Right hindlimb (tissue), 1 donor: ENCODE measurements around the gene FGF11.
A peak's percentile ranks its signal among the peaks of the same experiment; 100 is the strongest.

ENCODE experiments used
- DNase-seq: peaks from one replicate; pipeline ENCODE4 v3.0.0-alpha.2; 2018

FGF11 gene

DNA sequence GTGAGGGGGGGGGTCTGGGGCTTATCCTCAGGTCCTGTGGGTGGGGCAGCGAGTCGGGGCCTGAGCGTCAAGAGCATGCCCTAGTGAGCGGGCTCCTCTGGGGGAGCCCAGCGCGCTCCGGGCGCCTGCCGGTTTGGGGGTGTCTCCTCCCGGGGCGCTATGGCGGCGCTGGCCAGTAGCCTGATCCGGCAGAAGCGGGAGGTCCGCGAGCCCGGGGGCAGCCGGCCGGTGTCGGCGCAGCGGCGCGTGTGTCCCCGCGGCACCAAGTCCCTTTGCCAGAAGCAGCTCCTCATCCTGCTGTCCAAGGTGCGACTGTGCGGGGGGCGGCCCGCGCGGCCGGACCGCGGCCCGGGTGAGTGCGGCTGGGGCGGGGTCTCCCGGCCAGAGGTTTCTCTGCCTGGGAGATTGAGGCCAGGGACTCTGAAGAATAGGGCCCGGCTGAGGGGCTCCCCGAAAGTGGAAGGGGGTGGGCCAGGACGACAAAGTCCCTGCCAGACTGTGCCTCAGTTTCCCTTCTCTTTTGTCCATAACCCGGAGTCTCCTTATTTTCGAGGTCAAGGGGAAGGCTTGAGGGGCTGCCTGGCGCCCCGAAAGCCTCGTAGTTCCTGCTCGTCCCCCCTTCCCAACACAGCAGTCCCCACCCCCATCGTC, at the start of gene FGF11:
TSS of gene FGF11 (plus strand) at position 51 of the 651 bp plus-strand sequence. CDS start at position 160, 109 bp downstream.
- DNase-seq, result peak; percentile 56

DNA sequence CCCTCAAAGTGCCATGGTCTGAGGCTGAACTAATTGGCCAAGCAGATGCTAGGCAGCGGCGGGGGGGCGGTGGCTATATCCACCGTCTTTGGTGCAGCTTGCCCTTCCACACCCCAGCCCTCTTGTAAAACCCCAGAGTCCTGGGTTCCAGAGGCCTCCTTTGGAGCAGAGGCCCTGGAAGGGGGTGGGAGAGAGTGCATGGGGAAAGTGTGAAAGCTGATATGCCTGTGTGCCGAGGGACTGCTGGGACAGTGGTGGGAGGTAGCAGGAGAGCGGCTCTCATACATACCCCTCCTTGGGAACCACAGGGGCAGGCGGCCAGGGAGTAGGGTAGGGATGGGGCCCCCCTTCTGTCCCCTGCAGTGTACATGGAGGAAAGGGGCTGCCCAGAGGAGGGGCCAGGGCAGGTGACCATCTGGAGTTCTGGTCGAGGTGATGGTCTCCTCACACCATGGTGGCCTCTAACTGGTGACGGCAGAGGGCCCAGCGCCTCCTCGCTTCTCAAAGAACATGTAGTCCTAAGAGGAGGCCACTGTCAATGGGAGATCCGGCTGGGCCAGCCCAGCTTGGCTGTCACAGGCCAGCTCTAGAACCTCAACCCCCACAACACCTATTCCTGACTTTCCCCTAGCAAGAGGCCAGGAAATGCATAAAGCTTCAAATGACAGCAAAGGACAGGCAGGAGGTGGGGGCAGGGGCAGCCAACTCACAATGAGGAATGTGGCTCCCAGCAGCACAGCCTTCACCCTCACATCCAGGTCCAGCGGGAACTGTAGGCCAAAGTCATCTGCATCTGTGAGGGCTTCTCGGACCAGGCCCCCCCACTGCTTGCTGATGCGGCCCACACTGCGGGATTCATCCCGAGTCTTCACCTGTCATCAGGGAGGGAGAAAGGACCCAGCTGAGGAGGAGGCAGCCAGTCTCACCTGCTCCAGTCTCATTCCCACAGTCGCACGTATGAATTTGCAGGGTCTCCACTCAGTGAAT, 49.1 kb upstream of the FGF11 start:
- no peak for DNase-seq

DNA sequence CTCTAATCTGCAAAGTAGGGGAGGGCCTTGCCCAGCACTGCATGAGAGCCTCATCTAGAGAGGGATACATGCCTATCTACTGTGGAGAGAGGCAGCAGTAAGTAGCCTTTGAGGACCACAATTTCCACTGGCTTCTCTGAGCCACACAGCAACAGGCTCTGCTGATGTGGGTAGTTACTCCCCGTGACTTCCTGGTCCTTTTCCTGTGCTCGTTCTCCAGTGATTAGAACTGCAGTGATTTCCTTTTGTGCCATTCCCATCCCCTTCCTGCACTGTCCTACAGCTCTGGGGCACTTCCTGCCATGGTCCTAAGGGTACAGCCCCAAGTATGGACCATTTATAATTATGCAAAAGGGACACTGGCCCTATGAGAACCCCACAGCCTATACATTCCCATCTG, 48.0 kb upstream of the FGF11 start:
- DNase-seq, result no peak

DNA sequence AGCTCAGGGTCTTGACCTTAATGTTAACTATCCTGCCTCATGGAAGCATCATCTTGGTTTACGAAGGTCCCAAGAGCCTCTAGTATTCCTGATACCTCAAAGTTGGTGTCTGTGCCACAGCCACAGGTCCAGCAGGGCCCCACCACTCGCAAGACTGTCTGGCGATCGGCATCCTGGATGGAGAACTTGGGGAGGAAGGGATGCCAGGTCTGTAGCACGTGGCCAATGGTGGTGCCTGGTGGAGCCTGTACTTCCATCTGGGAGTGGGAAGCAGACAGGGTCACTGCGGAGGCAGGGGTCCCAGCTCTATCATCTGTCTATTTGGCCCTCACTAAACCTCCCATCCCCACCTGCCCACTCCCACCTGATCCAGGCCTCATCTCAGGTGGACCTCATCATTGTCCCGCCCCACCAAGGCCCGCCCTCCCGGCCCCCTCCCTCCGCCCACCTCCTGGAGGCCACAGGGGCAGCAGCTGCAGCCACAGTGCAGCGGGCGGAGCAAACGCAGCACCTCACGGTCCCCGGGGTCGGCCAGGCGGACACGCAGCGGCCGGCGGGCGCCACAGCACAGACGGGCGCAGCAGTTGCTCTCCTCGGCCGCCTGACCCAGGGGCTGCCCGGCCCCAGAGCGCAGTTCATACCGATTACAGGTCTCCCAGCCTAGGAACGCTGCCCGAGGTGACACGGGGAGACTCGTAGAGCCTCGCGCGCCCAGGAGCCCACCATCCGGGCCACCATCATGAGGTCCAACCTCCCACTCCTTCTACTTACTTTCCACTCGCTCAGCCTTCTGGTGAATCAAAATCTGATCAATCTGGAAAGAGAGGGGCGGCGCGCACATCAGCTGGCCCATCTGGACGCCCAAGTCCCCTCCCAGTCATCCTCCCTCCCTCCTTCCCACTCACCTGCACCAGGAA, 46.4 kb upstream of the FGF11 start:
- no peak for DNase-seq

DNA sequence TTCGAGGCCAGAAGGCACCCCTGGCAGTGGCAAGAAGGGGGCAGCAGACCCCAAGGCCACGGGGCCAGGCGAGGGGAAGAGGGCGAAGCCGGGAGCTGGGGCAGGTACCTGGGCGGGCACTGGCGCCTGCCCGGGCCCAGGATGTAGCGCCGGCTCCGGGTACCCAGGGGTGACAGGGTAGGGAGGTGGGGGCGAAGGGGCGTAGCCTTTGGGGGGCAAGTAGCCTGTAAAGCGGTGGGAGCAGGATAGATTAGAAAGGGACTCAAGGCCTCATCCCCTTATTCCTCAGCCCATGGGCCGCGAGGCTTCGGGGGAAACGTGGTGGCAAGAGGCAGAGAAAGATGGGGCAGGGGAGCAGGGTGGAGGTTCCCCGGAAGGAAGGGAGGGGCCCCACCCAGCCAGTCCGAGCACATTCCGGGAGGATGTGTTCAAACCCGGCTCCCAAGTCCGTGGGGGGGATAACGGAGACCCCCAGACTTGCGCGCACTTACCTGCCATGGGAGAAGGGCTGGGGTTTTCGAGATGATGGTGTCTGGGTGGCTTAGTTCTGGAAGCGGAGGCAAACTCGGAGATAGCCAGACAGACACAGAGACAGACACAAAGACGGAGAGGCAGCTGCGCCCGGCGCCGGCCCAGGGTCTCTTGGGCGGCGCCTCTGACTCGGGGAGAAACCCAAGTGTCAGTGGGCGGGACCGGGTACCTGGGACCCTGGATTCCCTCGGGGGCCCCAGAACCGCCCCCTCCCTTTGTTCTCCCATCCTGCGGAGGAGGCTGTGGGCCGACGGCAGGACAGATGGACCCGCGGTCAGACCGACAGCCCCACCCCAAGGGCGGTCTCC, 45.5 kb upstream of the FGF11 start:
- DNase-seq, result no peak

DNA sequence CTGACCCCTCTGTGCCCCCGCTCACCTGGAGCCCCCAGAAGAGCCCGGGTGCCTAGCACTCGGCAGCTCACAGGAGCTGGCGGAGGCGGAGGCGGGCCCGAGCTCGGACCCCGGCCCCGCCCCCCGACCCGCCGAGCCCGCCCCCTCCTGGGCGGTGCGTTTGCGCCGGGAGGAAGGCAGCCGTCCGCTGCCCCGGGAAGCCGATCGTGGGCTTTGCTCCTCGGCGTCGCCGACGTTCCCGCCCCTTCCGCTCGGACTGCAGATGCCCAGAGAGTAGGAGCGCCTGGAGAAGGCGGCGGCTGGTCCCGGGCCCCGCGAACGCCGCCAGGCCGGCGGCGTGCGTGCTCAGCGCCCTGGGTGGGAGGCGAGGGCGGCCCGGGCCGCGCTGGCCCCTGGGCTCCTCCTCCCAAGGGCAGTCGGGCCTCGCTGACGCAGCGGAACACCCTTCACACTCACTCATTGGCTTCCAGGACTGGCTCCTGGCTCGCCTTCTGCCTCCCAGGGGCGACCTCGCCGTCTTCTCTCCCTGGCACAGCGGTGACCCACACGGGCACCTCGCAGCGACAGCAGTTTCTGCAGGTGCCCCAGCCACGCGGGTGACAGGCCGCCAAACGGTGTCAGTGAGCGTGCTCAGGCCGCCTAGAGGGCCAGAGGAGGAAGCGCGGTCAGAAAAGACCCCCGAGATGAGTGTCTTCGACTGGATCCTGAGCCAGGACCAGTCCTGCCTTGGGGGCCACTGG, 44.7 kb upstream of the FGF11 start, which contains the start of gene PLSCR3:
TSS of gene PLSCR3 (minus strand) at position 74 of the 740 bp plus-strand sequence. CDS start 415 bp downstream, outside the sequence.
- DNase-seq, result peak; percentile 94

DNA sequence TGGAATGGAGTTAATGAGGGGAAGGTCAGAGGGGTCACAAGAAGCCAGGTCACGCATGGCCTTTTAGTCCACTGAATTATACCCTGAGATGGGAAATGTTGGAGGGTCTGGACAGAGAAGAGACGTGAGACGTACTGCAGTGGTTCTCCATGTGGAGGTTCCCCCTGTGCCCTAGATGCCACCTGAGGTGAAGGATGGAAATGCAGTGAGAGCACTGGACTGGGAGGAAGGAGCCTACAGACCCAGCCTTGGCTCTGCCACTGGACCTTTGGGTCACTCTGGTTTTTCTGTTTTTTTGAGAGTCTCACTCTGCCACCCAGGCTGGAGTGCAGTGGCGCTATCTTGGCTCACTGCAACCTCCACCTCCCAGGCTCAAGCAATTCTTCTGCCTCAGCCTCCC, 43.2 kb upstream of the FGF11 start:
- DNase-seq, result no peak

DNA sequence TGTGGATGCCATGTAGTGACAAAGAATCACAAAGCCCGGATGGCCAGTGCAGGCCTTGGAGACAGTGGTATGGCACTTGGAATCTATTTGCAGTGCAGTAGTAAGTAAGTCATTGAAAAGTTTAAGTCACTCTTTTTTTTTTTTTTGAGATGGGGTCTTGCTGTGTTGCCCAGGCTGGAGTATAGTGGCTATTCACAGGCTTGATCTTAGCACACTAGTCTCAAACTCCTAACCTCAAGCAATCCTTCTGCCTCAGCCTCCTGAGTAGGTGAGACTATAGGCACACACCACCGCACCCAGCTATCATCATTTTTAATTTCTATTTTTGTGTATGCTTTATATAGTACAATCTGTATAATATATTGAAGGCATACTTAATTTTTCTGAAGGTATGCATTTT, 40.7 kb upstream of the FGF11 start:
- DNase-seq, result peak; percentile 3

DNA sequence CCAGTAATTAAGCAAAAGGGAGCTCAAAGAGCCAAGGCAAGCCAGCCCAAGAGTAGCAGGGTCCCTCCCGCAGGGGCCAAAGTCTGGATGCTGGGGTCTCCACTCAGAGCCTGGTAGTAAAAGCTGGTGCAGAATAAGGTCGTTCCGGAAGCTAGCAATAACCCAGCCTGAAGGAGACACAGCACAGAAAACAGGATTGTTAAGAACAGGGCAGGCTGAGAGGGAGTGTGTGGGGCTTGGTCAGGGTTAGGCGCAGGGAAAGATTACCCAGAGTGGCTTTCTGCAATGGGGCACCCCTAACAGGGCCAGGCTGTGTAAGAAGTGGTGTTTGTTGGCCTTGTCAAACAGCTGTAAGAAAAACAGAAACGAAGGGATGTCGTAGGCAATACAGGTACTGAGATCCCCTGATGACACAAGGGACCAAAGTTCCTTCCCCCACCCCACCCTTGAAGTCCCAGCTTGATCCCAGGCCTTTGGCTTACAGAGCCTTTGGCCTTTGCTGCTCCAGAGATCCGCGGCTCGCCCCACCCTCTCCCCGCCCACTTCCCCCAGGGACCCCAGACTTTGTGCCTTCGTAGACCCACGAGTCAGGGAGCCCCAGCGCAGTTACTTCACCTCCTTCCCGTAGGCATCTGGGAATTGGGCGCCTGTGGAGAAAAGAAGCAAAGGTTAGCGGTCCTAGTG, 36.1 kb upstream of the FGF11 start:
- DNase-seq, result no peak

DNA sequence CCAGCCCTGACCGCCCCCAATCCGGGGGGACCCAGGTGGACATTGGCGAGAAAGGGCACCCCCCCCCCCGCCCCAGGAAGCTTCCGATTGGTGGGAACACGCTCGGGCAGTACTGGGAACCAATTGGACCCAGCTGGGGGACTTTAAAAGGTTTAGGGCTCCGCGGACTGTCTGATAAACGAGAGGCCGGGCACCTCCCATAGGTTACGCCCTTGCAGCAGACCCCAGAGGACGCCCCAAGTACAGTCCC, 35.7 kb upstream of the FGF11 start:
- no peak for DNase-seq

DNA sequence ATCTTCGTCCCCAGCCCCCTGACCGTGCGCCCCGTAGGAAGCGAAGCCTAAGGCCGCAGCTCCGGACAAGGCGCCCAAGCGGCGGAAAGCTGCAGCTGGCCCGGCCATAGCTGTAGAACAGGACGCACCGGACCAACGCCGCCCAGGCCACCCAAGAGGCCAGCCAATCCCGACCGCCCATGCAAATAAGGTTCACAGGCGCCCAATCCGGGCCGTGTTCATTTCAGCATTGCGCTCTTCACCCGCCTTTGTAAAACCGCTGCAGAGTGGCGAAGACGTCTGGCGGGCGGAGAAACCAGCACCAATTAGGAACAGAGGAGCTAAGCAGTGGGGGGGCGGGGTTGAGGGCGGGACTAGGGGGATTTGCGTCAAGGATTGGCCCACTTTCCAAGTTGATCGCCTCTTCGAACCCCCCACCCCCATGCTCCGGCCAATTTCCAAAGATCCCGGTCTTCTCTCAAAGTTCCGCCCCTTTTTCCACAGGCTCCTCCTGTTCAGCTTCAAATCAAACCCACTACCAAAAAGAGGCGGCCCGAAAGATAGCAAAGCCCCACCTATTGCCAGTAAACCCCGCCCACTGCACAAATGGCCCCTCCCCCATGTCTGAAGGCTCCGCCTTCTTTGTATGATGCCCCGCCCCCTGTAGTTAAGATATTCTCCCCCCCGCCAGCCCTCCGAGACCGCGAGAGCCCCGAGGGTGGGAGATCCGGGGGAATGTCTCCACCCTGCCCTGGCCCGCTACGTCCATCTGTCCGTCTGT, 35.2 kb upstream of the FGF11 start, which contains the start of gene TMEM256:
TSS of gene TMEM256 (minus strand) at position 121 of the 760 bp plus-strand sequence. CDS start at position 108, 13 bp downstream.
- peak; percentile 100 for DNase-seq

DNA sequence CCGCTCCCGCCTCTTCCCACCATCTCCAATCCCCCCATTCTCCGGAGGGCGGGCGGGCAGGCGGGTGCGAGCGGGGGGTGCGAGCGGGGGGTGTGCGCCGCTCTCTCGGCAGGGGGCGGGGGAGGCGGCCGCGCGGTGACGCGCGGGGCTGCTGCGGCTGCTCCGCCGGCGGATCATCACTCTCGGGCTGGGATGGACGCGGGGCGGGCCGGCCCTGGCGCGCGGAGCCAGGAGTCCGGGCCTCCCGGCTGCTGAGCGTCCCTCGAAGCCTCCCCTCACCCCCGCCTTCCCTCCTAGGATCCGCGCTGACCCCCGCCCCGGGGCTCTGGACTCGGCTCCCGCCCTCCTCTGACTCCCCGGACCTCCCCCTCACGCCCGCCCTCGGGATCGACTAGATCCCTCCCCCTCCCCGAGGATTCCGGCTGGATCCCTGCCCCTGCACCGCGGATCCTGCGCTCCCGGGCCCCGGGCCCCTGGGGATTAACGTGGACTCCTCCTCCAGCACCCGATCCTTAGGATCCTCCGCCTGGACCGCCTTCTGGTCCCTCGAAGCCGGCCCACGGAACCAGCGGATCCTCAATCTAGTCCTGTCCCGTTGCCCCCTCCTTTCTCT, 34.5 kb upstream of the FGF11 start:
- DNase-seq, result no peak

DNA sequence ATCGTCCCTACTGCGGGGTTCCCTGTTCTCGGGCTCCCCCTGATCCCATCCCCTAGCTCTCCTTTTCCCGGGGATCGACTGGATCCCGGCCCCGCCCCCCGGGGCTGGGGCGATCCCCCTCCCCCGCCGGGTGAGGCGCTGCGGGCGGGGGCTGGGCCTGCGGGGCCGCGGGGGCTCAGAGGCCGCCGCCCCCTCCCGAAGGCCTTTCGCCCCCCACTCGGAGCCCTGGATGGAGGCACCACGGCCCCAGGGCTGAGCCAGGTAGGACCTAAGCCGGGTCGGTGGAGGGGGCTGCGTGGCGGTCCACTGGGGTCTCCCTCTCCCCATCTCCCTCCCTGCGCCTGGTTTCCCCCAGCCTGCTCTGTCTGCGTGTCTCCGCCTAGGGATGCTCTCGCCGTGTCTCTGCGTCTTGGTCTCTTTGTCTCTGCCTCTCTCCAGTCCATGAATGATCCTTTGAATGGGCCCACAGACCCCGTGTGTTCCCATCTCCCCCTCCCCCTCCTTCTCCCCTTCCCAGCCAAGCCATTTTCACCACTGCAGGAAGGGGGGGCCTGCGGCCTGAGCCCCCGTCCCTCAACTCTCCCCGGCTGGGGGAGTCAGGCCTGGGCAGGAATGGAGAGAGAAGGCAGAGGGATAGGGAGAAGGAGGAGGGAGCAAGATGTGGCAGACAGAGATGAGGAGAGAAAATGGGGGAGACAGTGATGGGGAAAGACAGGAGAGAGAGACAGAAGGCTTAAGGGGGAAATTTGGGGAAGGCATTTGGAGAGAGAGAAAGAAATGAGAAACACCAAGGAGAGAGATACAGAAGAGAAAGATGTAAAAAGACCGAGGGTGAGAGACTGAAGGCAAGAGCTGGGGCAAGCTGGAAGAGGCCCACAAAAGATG, 33.7 kb upstream of the FGF11 start:
- peak; percentile 59 for DNase-seq

DNA sequence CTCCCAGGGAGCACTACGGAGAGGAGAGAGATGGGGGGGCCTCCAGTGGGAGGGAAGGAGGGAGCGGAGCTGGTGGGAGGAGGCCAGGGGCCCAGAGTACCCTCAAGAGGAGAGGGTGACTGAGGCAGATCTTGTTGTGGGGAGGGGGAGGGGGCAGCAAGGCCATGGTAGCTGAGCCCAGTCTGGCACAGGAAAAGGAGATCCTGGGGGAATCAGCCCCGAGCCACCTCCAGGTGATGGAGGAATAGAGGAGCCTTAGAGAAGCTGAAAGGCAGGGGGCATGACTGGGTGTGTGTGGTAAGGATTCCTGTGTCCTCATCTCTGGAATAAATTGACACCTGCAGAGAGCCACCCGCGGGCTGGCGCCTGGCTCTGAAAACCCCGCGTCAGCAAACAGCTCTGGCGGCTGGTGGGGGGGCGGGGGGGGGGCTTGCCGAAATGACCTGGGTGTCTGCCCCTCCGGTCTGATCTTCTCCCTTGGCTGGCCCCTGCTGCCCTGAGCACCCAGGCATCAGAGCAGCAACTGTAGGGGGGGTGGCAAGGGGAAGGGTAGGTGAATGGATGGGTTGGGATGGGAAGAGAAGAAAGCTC, 33.0 kb upstream of the FGF11 start:
- DNase-seq, result no peak

DNA sequence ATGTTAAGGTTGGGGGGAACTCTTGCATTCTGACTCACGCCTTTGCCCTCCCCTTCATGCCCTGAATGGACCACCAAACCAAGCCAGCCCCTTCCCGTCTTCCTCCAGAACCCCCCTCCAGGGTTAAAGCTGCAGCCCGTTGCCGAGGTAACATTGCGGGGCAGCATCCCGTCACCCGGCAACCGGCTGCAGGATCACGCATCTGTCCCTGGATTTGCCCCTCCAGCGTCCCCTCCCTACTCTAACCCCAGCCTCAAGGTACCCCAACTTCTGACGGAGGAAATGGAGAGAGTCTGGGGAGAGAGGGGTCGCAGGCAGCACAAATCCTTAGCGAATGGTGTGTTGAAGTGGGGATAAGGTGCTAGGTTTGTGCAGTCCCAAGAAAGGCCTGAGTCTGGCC, 32.2 kb upstream of the FGF11 start:
- no peak for DNase-seq

DNA sequence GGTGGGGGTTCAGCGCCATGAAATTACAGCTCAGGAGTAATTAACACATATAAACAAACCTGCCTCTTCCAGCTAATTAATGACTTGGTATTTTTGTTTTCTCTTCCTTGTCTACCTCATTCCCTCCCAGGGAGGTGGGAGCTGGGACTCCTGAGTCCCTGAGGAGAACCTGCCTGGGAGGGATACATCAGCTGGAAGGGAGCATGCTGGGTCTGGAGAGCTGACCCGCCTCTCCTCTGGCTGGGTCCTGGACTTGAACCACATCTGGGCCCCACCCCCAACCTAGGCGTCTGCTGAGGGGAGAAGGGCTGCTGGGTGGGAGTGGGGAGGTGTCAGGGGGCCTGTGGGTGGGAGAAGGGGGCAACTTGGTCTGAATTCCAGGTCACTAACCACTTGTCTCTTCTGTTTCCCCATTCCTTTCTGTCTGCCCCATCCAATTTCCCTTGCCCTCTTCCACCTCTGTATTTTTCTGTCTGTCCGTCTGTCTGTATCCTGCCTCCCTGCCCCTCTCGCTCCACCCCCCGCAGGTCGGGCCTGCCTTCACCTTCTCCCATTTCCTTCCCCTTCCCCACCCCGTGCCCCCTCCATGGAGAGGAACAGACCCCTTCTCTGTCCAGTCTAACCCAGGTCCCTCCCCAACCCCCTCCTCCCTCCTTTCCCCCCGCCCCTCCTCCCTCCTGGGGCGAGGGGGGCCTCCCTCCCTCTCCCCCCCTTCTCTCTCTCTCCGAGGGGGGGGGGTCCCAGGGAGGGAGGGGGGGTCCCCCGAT, 31.6 kb upstream of the FGF11 start, which contains the start of gene NLGN2:
TSS of gene NLGN2 (plus strand) at position 361 of the 767 bp plus-strand sequence. CDS start 411 bp downstream, outside the sequence.
- DNase-seq, result no peak

DNA sequence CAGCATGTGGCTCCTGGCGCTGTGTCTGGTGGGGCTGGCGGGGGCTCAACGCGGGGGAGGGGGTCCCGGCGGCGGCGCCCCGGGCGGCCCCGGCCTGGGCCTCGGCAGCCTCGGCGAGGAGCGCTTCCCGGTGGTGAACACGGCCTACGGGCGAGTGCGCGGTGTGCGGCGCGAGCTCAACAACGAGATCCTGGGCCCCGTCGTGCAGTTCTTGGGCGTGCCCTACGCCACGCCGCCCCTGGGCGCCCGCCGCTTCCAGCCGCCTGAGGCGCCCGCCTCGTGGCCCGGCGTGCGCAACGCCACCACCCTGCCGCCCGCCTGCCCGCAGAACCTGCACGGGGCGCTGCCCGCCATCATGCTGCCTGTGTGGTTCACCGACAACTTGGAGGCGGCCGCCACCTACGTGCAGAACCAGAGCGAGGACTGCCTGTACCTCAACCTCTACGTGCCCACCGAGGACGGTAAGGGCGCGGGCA, 31.0 kb upstream of the FGF11 start:
- no peak for DNase-seq
